Measurements from ENCODE around the gene DLK2.
"Not testable (repeated sequence)": the region's sequence is repeated elsewhere in the genome, so short reads cannot be mapped to it uniquely, and the experiment has no call there.

The DLK2 gene

GRCh38 chr6:43460032-43460431, 4.7 kb upstream of the DLK2 start:
- intact Hi-C loops (cut with DNase I) = no loop called here
- DNase-seq = no peak

- intact Hi-C loops (cut with DNase I) = no loop called here
- DNase-seq = no peak
Measured at GRCh38 chr6:43459535-43459934, 4.2 kb upstream of the DLK2 start.

GRCh38 chr6:43458154-43458553, 2.8 kb upstream of the DLK2 start:
- DNase-seq; intact Hi-C loops (cut with DNase I): not testable (repeated sequence)

- peak in 11 of 42 donors; percentile 20 to 63 (median 40) for DNase-seq
- intact Hi-C loops (cut with DNase I) = no loop called here
Measured at GRCh38 chr6:43457643-43458042, 2.3 kb upstream of the DLK2 start.

- intact Hi-C loops (cut with DNase I) = loop anchor here (2.0 kb wide), 2 partner anchors 42 to 52 kb away; no protein-coding TSS in a partner anchor
- peak in 41 of 42 donors; percentile 13 to 96 (median 88) for DNase-seq
Measured at GRCh38 chr6:43454696-43455530, 435 bp downstream of the DLK2 start.

- intact Hi-C loops (cut with DNase I) = loop anchor here (2.0 kb wide), 2 partner anchors 43 to 53 kb away; no protein-coding TSS in a partner anchor
- DNase-seq = peak in 8 of 42 donors; percentile 80 to 92 (median 87)
Measured at GRCh38 chr6:43454290-43454695, 1.1 kb downstream of the DLK2 start.

GRCh38 chr6:43453831-43454230, 1.5 kb downstream of the DLK2 start:
- no peak for DNase-seq
- intact Hi-C loops (cut with DNase I) = loop anchor here (2.0 kb wide), 2 partner anchors 43 to 53 kb away; no protein-coding TSS in a partner anchor

- intact Hi-C loops (cut with DNase I) = no loop called here
- DNase-seq = no peak
Measured at GRCh38 chr6:43452896-43453295, 2.5 kb downstream of the DLK2 start.

GRCh38 chr6:43451939-43452338, 3.4 kb downstream of the DLK2 start:
- intact Hi-C loops (cut with DNase I) = no loop called here
- no peak for DNase-seq

- intact Hi-C loops (cut with DNase I) = no loop called here
- DNase-seq = no peak
Measured at GRCh38 chr6:43451348-43451747, 4.0 kb downstream of the DLK2 start.

- intact Hi-C loops (cut with DNase I) = no loop called here
- no peak for DNase-seq
Measured at GRCh38 chr6:43450699-43451131, 4.6 kb downstream of the DLK2 start.

GRCh38 chr6:43448916-43449315, 6.4 kb downstream of the DLK2 start:
- DNase-seq = no peak
- intact Hi-C loops (cut with DNase I) = no loop called here

- DNase-seq = no peak
- intact Hi-C loops (cut with DNase I) = no loop called here
Measured at GRCh38 chr6:43447604-43448003, 7.7 kb downstream of the DLK2 start.

GRCh38 chr6:43445576-43445975, 9.8 kb downstream of the DLK2 start:
- no peak for DNase-seq
- intact Hi-C loops (cut with DNase I) = no loop called here

GRCh38 chr6:43444582-43444981, 10.8 kb downstream of the DLK2 start:
- intact Hi-C loops (cut with DNase I) = no loop called here
- peak in 39 of 42 donors; percentile 27 to 84 (median 56) for DNase-seq

- DNase-seq = no peak
- intact Hi-C loops (cut with DNase I) = no loop called here
Measured at GRCh38 chr6:43444036-43444435, 11.3 kb downstream of the DLK2 start.

- no peak for DNase-seq
- intact Hi-C loops (cut with DNase I) = no loop called here
Measured at GRCh38 chr6:43442935-43443334, 12.4 kb downstream of the DLK2 start.

GRCh38 chr6:43437700-43438099, 17.6 kb downstream of the DLK2 start:
- intact Hi-C loops (cut with DNase I) = no loop called here
- no peak for DNase-seq

- no peak for DNase-seq
- intact Hi-C loops (cut with DNase I) = no loop called here
Measured at GRCh38 chr6:43436577-43437282, 18.6 kb downstream of the DLK2 start.
